ENCODE results near the gene RASA1.

GRCh38 chr5:87435144-87435694 lies 167.5 kb downstream of the RASA1 start:
- TF ChIP-seq EZH2 (IDR thresholded peaks at IDR 0.05; ENCODE audit: insufficient read depth, poor library complexity, severe bottlenecking) = no peak
- no peak for TF ChIP-seq EZH2phosphoT487 (IDR thresholded peaks at IDR 0.05; ENCODE audit: insufficient read depth, low read depth)
